Vagina (tissue), 2 donors: ENCODE data around the gene CHD9.
"Not testable (repeated sequence)": the region's sequence is repeated elsewhere in the genome, so short reads cannot be mapped to it uniquely, and the experiment has no call there.

ENCODE experiments used
- POLR2A ChIP-seq, 2 donors: fragments of 450-650 bp; IDR thresholded peaks; one replicate each; pipeline ENCODE4 v1.6.1; 2017; ENCODE audit warnings: antibody characterized with exemption in 2 of 2, mild to moderate bottlenecking in 2 of 2, moderate library complexity in 2 of 2
- POLR2AphosphoS5 ChIP-seq, 2 donors: sonication (generic); formaldehyde crosslinking; IDR thresholded peaks; one replicate each; pipeline ENCODE4 v1.9.0; 2017; ENCODE audit warnings: antibody characterized with exemption in 2 of 2, mild to moderate bottlenecking in 2 of 2, low read depth in 1 of 2; ENCODE audit not compliant: insufficient read depth in 1 of 2
- TF ChIP-seq, protein P1 (sequence below), 3 experiments: fragments of 450-650 bp in 2 of 3; fragments of 200-600 bp in 1 of 3; sonication (generic) in 1 of 3; IDR thresholded peaks; one replicate each; pipeline ENCODE4 v1.5.1; 2017 to 2019; ENCODE audit warnings: antibody characterized with exemption in 3 of 3, mild to moderate bottlenecking in 2 of 3, moderate library complexity in 2 of 3

DNA sequence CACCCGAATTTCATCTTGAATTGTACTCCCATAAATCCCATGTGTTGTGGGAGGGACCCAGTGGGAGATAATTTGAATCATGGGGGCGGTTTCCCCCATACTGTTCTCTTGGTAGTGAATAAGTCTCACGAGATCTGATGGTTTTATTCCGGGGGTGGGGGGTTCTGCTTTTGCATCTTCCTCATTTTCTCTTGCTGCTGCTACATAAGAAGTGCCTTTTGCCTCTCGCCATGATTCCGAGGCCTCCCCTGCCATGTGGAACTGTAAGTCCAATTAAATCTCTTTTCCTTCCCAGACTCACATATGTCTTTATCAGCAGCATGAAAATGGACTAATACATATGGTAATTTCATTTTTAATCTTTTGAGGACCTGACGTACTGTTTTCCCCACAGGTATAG is 20.7 kb downstream of the CHD9 start:
- TF ChIP-seq, protein P1, sequence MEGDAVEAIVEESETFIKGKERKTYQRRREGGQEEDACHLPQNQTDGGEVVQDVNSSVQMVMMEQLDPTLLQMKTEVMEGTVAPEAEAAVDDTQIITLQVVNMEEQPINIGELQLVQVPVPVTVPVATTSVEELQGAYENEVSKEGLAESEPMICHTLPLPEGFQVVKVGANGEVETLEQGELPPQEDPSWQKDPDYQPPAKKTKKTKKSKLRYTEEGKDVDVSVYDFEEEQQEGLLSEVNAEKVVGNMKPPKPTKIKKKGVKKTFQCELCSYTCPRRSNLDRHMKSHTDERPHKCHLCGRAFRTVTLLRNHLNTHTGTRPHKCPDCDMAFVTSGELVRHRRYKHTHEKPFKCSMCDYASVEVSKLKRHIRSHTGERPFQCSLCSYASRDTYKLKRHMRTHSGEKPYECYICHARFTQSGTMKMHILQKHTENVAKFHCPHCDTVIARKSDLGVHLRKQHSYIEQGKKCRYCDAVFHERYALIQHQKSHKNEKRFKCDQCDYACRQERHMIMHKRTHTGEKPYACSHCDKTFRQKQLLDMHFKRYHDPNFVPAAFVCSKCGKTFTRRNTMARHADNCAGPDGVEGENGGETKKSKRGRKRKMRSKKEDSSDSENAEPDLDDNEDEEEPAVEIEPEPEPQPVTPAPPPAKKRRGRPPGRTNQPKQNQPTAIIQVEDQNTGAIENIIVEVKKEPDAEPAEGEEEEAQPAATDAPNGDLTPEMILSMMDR (IDR thresholded peaks at IDR 0.05) = not testable (repeated sequence)
- not testable (repeated sequence) for TF ChIP-seq POLR2A (IDR thresholded peaks at IDR 0.05); POLR2AphosphoS5 (IDR thresholded peaks at IDR 0.05; ENCODE audit: insufficient read depth in 1 of 2, low read depth in 1 of 2)
